ENCODE results near the gene P3H3. TPM values are rescaled to one million over a fixed set of nuclear protein-coding genes. Genes with fewer than 3 reads are reported as not detected.

Gene P3H3
- total RNA-seq, 4 donors from 2014 or later, result 2.6 to 6.6 (median 4.4) TPM

GRCh38 chr12:6807170-6807569 lies 21.0 kb upstream of the P3H3 start:
- no peak for DNase-seq
- H3K36me3 ChIP-seq, result no peaks in the 10 kb centered on the region
- intact Hi-C loops (cut with DNase I), result no loop called here

GRCh38 chr12:6809056-6809455 lies 19.2 kb upstream of the P3H3 start:
- no peak for DNase-seq
- intact Hi-C loops (cut with DNase I), result no loop called here
- Histone ChIP-seq H3K4me1 (no peaks in the 10 kb centered on the region), H3K27me3 (peaks cover 0 to 5% (median 0%) of the 10 kb centered on the region in 4 donors), H3K36me3 (no peaks in the 10 kb centered on the region), H3K9me3 (no peaks in the 10 kb centered on the region), H3K27ac (no peak overlapping the region), H3K4me3 (no peak overlapping the region)
- 75 to 78% methylated on average over 5 to 6 of the region's 10 CpGs for WGBS, 2 donors
- TF ChIP-seq POLR2A (IDR thresholded peaks at IDR 0.05) (no peak), CTCF (IDR thresholded peaks at IDR 0.05) (no peak)

More at GRCh38 chr12:6807170-6807569, 21.0 kb upstream of the P3H3 start:
- Histone ChIP-seq H3K4me3 (no peak overlapping the region), H3K4me1 (no peaks in the 10 kb centered on the region), H3K27ac (no peak overlapping the region), H3K9me3 (no peaks in the 10 kb centered on the region), H3K27me3 (no peaks in the 10 kb centered on the region)
- 20 to 55% methylated on average over 1 of the region's 1 CpG for WGBS, 2 donors
- TF ChIP-seq CTCF (IDR thresholded peaks at IDR 0.05), result no peak
- TF ChIP-seq POLR2A (IDR thresholded peaks at IDR 0.05), result no peak

GRCh38 chr12:6810758-6811157 lies 17.4 kb upstream of the P3H3 start:
- Histone ChIP-seq H3K27me3 (peaks cover 0 to 14% (median 0%) of the 10 kb centered on the region in 4 donors), H3K4me3 (no peak overlapping the region), H3K9me3 (no peaks in the 10 kb centered on the region), H3K27ac (no peak overlapping the region), H3K4me1 (no peaks in the 10 kb centered on the region), H3K36me3 (no peaks in the 10 kb centered on the region)
- no peak for TF ChIP-seq CTCF (IDR thresholded peaks at IDR 0.05)
- TF ChIP-seq POLR2A (IDR thresholded peaks at IDR 0.05), result no peak
- no peak for DNase-seq
- intact Hi-C loops (cut with DNase I), result no loop called here
- WGBS, 2 donors, result 80 to 84% methylated on average over 1 of the region's 1 CpG

GRCh38 chr12:6813363-6813762 lies 14.8 kb upstream of the P3H3 start:
- intact Hi-C loops (cut with DNase I), result no loop called here
- WGBS, 2 donors, result 42 to 43% methylated on average over 4 of the region's 4 CpGs
- TF ChIP-seq CTCF (IDR thresholded peaks at IDR 0.05) (no peak), POLR2A (IDR thresholded peaks at IDR 0.05) (no peak)

GRCh38 chr12:6816598-6816997 lies 11.6 kb upstream of the P3H3 start:
- Histone ChIP-seq H3K4me1 (peaks cover 0 to 9% (median 3%) of the 10 kb centered on the region in 3 donors), H3K9me3 (no peaks in the 10 kb centered on the region), H3K27ac (no peak overlapping the region), H3K27me3 (peaks cover 0 to 31% (median 0%) of the 10 kb centered on the region in 4 donors), H3K36me3 (no peaks in the 10 kb centered on the region), H3K4me3 (no peak overlapping the region)
- 46 to 71% methylated on average over 3 of the region's 3 CpGs for WGBS, 2 donors
- DNase-seq, result no peak
- intact Hi-C loops (cut with DNase I), result no loop called here
- TF ChIP-seq CTCF (IDR thresholded peaks at IDR 0.05) (no peak), POLR2A (IDR thresholded peaks at IDR 0.05) (no peak)

More at GRCh38 chr12:6813363-6813762, 14.8 kb upstream of the P3H3 start:
- H3K27me3 ChIP-seq, result peaks cover 0 to 14% (median 0%) of the 10 kb centered on the region in 4 donors
- H3K9me3 ChIP-seq, result no peaks in the 10 kb centered on the region
- no peaks in the 10 kb centered on the region for H3K36me3 ChIP-seq
- H3K4me1 ChIP-seq, result no peaks in the 10 kb centered on the region
- no peak overlapping the region for H3K27ac ChIP-seq
- no peak for DNase-seq
- H3K4me3 ChIP-seq, result no peak overlapping the region

Measured in esophagus squamous epithelium (tissue), 5 donors.